Stimulated activated CD8-positive, alpha-beta memory T cell treated with anti-CD3 and anti-CD28 coated beads, Interleukin-7, amount 100 ng/mL, for 48 hours (primary cell): ENCODE results near the gene TMEM39A.

Experiments used
- DNase-seq, 2 donors: peaks; one replicate each; pipeline ENCODE4 v3.0.0-alpha.2; 2020; ENCODE audit warnings: low read depth in 1 of 2; ENCODE audit errors: extremely low read depth in 1 of 2

TMEM39A gene

GRCh38 chr3:119401503-119402440 is 61.6 kb downstream of the TMEM39A start:
- no peak for DNase-seq

- no peak for DNase-seq
Measured at GRCh38 chr3:119401069-119401468, 62.3 kb downstream of the TMEM39A start.

GRCh38 chr3:119400466-119400865 is 62.9 kb downstream of the TMEM39A start:
- no peak for DNase-seq

- no peak for DNase-seq
Measured at GRCh38 chr3:119396870-119397269, 66.5 kb downstream of the TMEM39A start.

- no peak for DNase-seq
Measured at GRCh38 chr3:119395923-119396358, 67.5 kb downstream of the TMEM39A start.

GRCh38 chr3:119388577-119388976 is 74.8 kb downstream of the TMEM39A start:
- DNase-seq, result no peak

GRCh38 chr3:119382134-119382533 is 81.3 kb downstream of the TMEM39A start:
- DNase-seq, result no peak

- no peak for DNase-seq
Measured at GRCh38 chr3:119380697-119381096, 82.7 kb downstream of the TMEM39A start.
